LNCaP clone FGC (cell line): Measurements from ENCODE around the gene CKM.

Experiments
- DNase-seq: peaks from one replicate; pipeline ENCODE4 v3.0.0-alpha.2; 2011; ENCODE audit warnings: low read depth
- H3K4me3 ChIP-seq: 2 replicates; pipeline ENCODE4 v1.5.1; 2011; ENCODE audit warnings: mild to moderate bottlenecking, low read depth, low read length, control low read depth
- CTCF ChIP-seq: IDR thresholded peaks from 2 replicates; pipeline ENCODE4 v1.5.1; 2012; ENCODE audit warnings: mild to moderate bottlenecking; ENCODE audit not compliant: control insufficient read depth, insufficient read depth; ENCODE audit errors: extremely low read depth

CKM gene

GRCh38 chr19:45354241-45354842 lies 31.7 kb upstream of the CKM start:
- TF ChIP-seq CTCF = no peak
- no peak overlapping the region for H3K4me3 ChIP-seq
- DNase-seq = no peak

- DNase-seq = no peak
- no peak overlapping the region for H3K4me3 ChIP-seq
- TF ChIP-seq CTCF = no peak
Observed at GRCh38 chr19:45352914-45353796, 30.5 kb upstream of the CKM start.

GRCh38 chr19:45352471-45352870 lies 29.8 kb upstream of the CKM start:
- H3K4me3 ChIP-seq = no peak overlapping the region
- TF ChIP-seq CTCF = no peak
- DNase-seq = no peak

GRCh38 chr19:45352062-45352461 lies 29.4 kb upstream of the CKM start:
- H3K4me3 ChIP-seq = no peak overlapping the region
- no peak for DNase-seq
- TF ChIP-seq CTCF = no peak

GRCh38 chr19:45351401-45351952 lies 28.8 kb upstream of the CKM start:
- H3K4me3 ChIP-seq = no peak overlapping the region
- TF ChIP-seq CTCF = no peak
- DNase-seq = no peak

GRCh38 chr19:45350477-45351058 lies 27.9 kb upstream of the CKM start:
- no peak for DNase-seq
- no peak for TF ChIP-seq CTCF
- H3K4me3 ChIP-seq = no peak overlapping the region
